ENCODE measurements around the gene PROSER3.

Gene PROSER3

GRCh38 chr19:35777086-35777841 lies 19.3 kb downstream of the PROSER3 start:
- DNase-seq (ENCODE audit: low read depth), result no peak

GRCh38 chr19:35777961-35778360 lies 20.0 kb downstream of the PROSER3 start:
- DNase-seq (ENCODE audit: low read depth), result no peak

GRCh38 chr19:35779033-35779432 lies 21.1 kb downstream of the PROSER3 start:
- no peak for DNase-seq (ENCODE audit: low read depth)

- no peak for DNase-seq (ENCODE audit: low read depth)
These were observed 22.1 kb downstream of the PROSER3 start for GRCh38 chr19:35780058-35780457.

- DNase-seq (ENCODE audit: low read depth), result no peak
These were observed 22.7 kb downstream of the PROSER3 start for GRCh38 chr19:35780717-35781116.

GRCh38 chr19:35781650-35782049 lies 23.7 kb downstream of the PROSER3 start:
- no peak for DNase-seq (ENCODE audit: low read depth)

GRCh38 chr19:35782589-35782988 lies 24.6 kb downstream of the PROSER3 start:
- DNase-seq (ENCODE audit: low read depth), result no peak

GRCh38 chr19:35783469-35784434 lies 25.8 kb downstream of the PROSER3 start:
- no peak for DNase-seq (ENCODE audit: low read depth)

GRCh38 chr19:35784503-35785338 lies 26.7 kb downstream of the PROSER3 start:
- DNase-seq (ENCODE audit: low read depth), result no peak

GRCh38 chr19:35785339-35785627 lies 27.3 kb downstream of the PROSER3 start:
- no peak for DNase-seq (ENCODE audit: low read depth)

GRCh38 chr19:35786299-35787160 lies 28.6 kb downstream of the PROSER3 start:
- no peak for DNase-seq (ENCODE audit: low read depth)

- no peak for DNase-seq (ENCODE audit: low read depth)
These were observed 29.3 kb downstream of the PROSER3 start for GRCh38 chr19:35787227-35787799.

GRCh38 chr19:35788205-35788960 lies 30.4 kb downstream of the PROSER3 start:
- no peak for DNase-seq (ENCODE audit: low read depth)

- no peak for DNase-seq (ENCODE audit: low read depth)
These were observed 31.4 kb downstream of the PROSER3 start for GRCh38 chr19:35789195-35789977.

- no peak for DNase-seq (ENCODE audit: low read depth)
These were observed 32.3 kb downstream of the PROSER3 start for GRCh38 chr19:35789978-35790944.

GRCh38 chr19:35790981-35791813 lies 33.2 kb downstream of the PROSER3 start:
- DNase-seq (ENCODE audit: low read depth), result no peak

GRCh38 chr19:35791814-35792279 lies 33.9 kb downstream of the PROSER3 start:
- no peak for DNase-seq (ENCODE audit: low read depth)

All from stimulated activated CD8-positive, alpha-beta memory T cell treated with anti-CD3 and anti-CD28 coated beads, Interleukin-12 subunit alpha, Interleukin-12 subunit beta, amount 100 ng/mL, for 4 hours (primary cell).